ENCODE results near the gene FBLN1.

FBLN1 gene

GRCh38 chr22:45511847-45512261, 9.2 kb downstream of the FBLN1 start (continued):
- no peak for TF ChIP-seq ISL1 (CRISPR knock-in tag; IDR thresholded peaks at IDR 0.05)

- TF ChIP-seq GLIS3 (CRISPR knock-in tag; IDR thresholded peaks at IDR 0.05) (no peak), SNAI2 (CRISPR knock-in tag; IDR thresholded peaks at IDR 0.05) (no peak), POU6F1 (CRISPR knock-in tag; IDR thresholded peaks at IDR 0.05; ENCODE audit: borderline replicate concordance, low read depth) (no peak), PATZ1 (CRISPR knock-in tag; IDR thresholded peaks at IDR 0.05; ENCODE audit: borderline replicate concordance) (no peak), ZNF565 (CRISPR knock-in tag; conservative IDR thresholded peaks at IDR 0.05; ENCODE audit: low read depth) (no peak), ARNTL (CRISPR knock-in tag; IDR thresholded peaks at IDR 0.05; ENCODE audit: borderline replicate concordance, low read depth) (no peak), OSR1 (CRISPR knock-in tag; IDR thresholded peaks at IDR 0.05) (no peak), ZNF8 (CRISPR knock-in tag; IDR thresholded peaks at IDR 0.05) (no peak), ISL1 (CRISPR knock-in tag; IDR thresholded peaks at IDR 0.05) (no peak), BACH2 (CRISPR knock-in tag; IDR thresholded peaks at IDR 0.05; ENCODE audit: borderline replicate concordance) (no peak), ESRRG (CRISPR knock-in tag; IDR thresholded peaks at IDR 0.05) (no peak), CSRNP3 (CRISPR knock-in tag; IDR thresholded peaks at IDR 0.05) (no peak), TCF4 (CRISPR knock-in tag; IDR thresholded peaks at IDR 0.05; ENCODE audit: borderline replicate concordance) (no peak), ZNF70 (CRISPR knock-in tag; IDR thresholded peaks at IDR 0.05) (no peak), ZFP30 (CRISPR knock-in tag; IDR thresholded peaks at IDR 0.05) (no peak)
- TF ChIP-seq, protein P1, sequence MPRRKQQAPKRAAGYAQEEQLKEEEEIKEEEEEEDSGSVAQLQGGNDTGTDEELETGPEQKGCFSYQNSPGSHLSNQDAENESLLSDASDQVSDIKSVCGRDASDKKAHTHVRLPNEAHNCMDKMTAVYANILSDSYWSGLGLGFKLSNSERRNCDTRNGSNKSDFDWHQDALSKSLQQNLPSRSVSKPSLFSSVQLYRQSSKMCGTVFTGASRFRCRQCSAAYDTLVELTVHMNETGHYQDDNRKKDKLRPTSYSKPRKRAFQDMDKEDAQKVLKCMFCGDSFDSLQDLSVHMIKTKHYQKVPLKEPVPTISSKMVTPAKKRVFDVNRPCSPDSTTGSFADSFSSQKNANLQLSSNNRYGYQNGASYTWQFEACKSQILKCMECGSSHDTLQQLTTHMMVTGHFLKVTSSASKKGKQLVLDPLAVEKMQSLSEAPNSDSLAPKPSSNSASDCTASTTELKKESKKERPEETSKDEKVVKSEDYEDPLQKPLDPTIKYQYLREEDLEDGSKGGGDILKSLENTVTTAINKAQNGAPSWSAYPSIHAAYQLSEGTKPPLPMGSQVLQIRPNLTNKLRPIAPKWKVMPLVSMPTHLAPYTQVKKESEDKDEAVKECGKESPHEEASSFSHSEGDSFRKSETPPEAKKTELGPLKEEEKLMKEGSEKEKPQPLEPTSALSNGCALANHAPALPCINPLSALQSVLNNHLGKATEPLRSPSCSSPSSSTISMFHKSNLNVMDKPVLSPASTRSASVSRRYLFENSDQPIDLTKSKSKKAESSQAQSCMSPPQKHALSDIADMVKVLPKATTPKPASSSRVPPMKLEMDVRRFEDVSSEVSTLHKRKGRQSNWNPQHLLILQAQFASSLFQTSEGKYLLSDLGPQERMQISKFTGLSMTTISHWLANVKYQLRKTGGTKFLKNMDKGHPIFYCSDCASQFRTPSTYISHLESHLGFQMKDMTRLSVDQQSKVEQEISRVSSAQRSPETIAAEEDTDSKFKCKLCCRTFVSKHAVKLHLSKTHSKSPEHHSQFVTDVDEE (CRISPR knock-in tag; IDR thresholded peaks at IDR 0.05): no peak
- TF ChIP-seq, protein P2, sequence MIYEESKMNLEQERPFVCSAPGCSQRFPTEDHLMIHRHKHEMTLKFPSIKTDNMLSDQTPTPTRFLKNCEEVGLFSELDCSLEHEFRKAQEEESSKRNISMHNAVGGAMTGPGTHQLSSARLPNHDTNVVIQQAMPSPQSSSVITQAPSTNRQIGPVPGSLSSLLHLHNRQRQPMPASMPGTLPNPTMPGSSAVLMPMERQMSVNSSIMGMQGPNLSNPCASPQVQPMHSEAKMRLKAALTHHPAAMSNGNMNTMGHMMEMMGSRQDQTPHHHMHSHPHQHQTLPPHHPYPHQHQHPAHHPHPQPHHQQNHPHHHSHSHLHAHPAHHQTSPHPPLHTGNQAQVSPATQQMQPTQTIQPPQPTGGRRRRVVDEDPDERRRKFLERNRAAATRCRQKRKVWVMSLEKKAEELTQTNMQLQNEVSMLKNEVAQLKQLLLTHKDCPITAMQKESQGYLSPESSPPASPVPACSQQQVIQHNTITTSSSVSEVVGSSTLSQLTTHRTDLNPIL (CRISPR knock-in tag; IDR thresholded peaks at IDR 0.05; ENCODE audit: low read depth): no peak
- no peak for ATAC-seq
These were observed 9.7 kb downstream of the FBLN1 start for GRCh38 chr22:45512363-45512762.

DNA sequence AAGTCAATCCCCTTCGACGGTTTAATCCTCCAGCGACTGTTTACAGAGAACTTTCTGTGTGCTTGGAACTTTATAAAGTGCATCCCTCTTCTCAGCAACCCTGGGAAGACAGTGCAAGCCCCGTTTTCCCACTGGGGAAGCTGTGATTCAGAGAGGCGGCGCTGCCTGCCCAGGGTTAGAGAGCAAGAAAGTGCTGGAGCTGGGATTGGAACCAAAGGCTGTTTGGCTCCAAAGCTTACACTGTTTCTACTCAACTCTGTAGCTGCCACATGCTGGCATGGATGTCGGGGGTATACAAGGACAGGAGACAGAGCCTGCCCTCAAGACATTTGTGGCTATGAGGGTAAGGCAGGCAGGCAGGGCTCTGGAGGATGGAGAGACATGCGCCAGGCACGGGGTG, 13.0 kb downstream of the FBLN1 start:
- TF ChIP-seq PPARA (CRISPR knock-in tag; IDR thresholded peaks at IDR 0.05; ENCODE audit: borderline replicate concordance) (no peak), ZNF70 (CRISPR knock-in tag; IDR thresholded peaks at IDR 0.05) (no peak), CSDC2 (CRISPR knock-in tag; IDR thresholded peaks at IDR 0.05) (no peak), GLIS3 (CRISPR knock-in tag; IDR thresholded peaks at IDR 0.05) (no peak), ZC3H10 (CRISPR knock-in tag; IDR thresholded peaks at IDR 0.05) (no peak), BACH2 (CRISPR knock-in tag; IDR thresholded peaks at IDR 0.05; ENCODE audit: borderline replicate concordance) (no peak), ZNF8 (CRISPR knock-in tag; IDR thresholded peaks at IDR 0.05) (no peak), OSR1 (CRISPR knock-in tag; IDR thresholded peaks at IDR 0.05) (no peak), POU6F1 (CRISPR knock-in tag; IDR thresholded peaks at IDR 0.05; ENCODE audit: borderline replicate concordance, low read depth) (no peak), RARB (CRISPR knock-in tag; IDR thresholded peaks at IDR 0.05) (no peak)
- no peak; the same call in 2 of the 3 replicates for ATAC-seq
